Urinary bladder (tissue), 4 donors: ENCODE measurements around the gene NAV2. TPM values are rescaled to one million over a fixed set of nuclear protein-coding genes. Genes with fewer than 3 reads are reported as not detected.

ENCODE experiments used
- DNase-seq: peaks from one replicate; pipeline ENCODE4 v3.0.0-alpha.2; 2015; ENCODE audit errors: extremely low spot score
- H3K27ac ChIP-seq: one replicate; pipeline ENCODE4 v1.5.1; 2013; ENCODE audit warnings: low read depth, mild to moderate bottlenecking, moderate library complexity
- H3K36me3 ChIP-seq: one replicate; pipeline ENCODE4 v1.6.1; 2013; ENCODE audit warnings: mild to moderate bottlenecking, moderate library complexity; ENCODE audit not compliant: insufficient read depth
- H3K4me1 ChIP-seq: one replicate; pipeline ENCODE4 v1.6.1; 2013; ENCODE audit warnings: mild to moderate bottlenecking, moderate library complexity; ENCODE audit not compliant: insufficient read depth
- H3K4me3 ChIP-seq: one replicate; pipeline ENCODE4 v1.5.1; 2013; ENCODE audit warnings: low read depth, low read length
- WGBS: extraction: QIAGEN DNeasy Blood & Tissue Kit; methylation state at CpG from one replicate; pipeline ENCODE4 v1.1.7; 2013; 5-methylcytosine and 5-hydroxymethylcytosine counted together
- polyA plus RNA-seq: library from polyadenylated mRNA; stranded (reverse); fragments of 200-250 nt; gene quantifications from one replicate; pipeline ENCODE4 v1.2.3, GENCODE V29; 2013
- total RNA-seq: library from RNA; depleted of rRNA; stranded (reverse); fragments of >200 nt; gene quantifications from one replicate; pipeline ENCODE4 v1.2.3, GENCODE V29; 2014
- donor health status: healthy with polysubstance abuse.
- donor health status: healthy.

The NAV2 gene
- total and polyA plus RNA-seq, 2 donors, result 7.8 to 10.6 TPM

DNA sequence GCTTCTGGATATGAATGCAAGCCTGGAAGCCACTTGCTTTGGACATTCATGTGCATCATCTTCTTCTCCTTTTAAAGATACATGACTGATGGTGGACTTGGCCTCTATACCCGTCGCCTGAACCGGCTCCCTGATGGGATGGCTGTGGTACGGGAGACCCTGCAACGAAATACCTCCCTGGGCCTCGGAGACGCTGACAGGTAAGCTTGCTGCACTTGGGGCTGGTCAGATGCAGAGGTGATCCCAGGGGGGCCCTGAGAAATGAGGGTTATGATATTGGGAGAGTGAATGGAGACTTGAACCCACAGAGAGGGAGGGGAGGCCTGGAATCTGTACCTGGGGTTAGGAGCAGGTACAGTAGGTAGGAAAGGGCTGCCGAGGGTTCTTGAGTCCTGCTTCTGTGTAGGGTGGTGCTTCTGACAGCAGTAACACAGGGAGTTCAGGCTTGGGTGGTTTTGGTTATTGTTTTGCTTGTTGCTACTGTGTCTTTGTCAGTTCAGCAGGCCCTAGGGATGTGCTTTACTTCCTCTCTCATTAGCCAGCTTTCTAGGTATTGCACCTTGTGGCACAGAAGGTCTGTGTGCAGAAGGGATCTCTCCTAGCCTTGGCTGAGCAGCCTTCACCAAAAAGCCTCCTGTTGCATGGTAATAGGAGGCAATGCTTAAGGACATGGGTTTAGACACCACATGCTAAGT, 271.6 kb downstream of the NAV2 start:
- DNase-seq, result no peak
- WGBS, result 86% methylated on average over 8 of the region's 8 CpGs
- Histone ChIP-seq H3K27ac (no peak overlapping the region), H3K4me1 (no peaks in the 10 kb centered on the region), H3K4me3 (no peak overlapping the region), H3K36me3 (no peaks in the 10 kb centered on the region)

GRCh38 chr11:19985111-19985510, 272.5 kb downstream of the NAV2 start:
- no peaks in the 10 kb centered on the region for H3K4me1 ChIP-seq
- H3K36me3 ChIP-seq, result no peaks in the 10 kb centered on the region
- no peak overlapping the region for H3K4me3 ChIP-seq
- H3K27ac ChIP-seq, result no peak overlapping the region
- no peak for DNase-seq

DNA sequence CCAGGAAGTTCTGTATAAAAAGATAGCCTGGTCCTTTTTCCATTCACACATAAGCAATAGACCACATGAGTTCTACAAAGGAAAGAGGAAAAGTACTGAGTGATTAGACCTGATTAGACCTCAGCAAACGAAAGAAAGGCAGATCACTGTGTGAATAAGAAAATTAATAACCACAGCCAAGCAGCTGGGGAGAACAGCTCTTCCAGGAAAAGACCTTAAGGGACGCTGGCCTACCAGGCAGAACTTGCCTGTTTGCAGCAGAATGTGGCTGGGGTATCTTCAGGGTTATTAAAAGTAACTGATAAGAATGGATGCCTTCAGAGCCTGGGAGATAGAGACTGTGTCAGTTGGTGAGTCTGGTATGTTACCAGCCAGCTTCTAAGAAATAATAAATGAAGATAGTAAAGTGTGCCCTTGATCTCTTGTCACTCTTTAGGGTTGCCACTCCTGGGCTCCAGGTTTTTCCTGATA, 274.7 kb downstream of the NAV2 start:
- H3K4me3 ChIP-seq, result no peak overlapping the region
- H3K4me1 ChIP-seq, result no peaks in the 10 kb centered on the region
- no peak for DNase-seq
- no peaks in the 10 kb centered on the region for H3K36me3 ChIP-seq
- H3K27ac ChIP-seq, result no peak overlapping the region
- 47% methylated on average over 2 of the region's 2 CpGs for WGBS

GRCh38 chr11:19988598-19988997, 276.0 kb downstream of the NAV2 start:
- WGBS, result 28% methylated on average over 2 of the region's 2 CpGs
- H3K27ac ChIP-seq, result no peak overlapping the region
- no peaks in the 10 kb centered on the region for H3K36me3 ChIP-seq
- H3K4me3 ChIP-seq, result no peak overlapping the region
- no peak for DNase-seq
- no peaks in the 10 kb centered on the region for H3K4me1 ChIP-seq

GRCh38 chr11:19989191-19989590, 276.6 kb downstream of the NAV2 start:
- H3K4me3 ChIP-seq, result no peak overlapping the region
- no peak overlapping the region for H3K27ac ChIP-seq
- no peak for DNase-seq
- WGBS, result 89% methylated on average over 2 of the region's 2 CpGs
- no peaks in the 10 kb centered on the region for H3K36me3 ChIP-seq
- no peaks in the 10 kb centered on the region for H3K4me1 ChIP-seq

DNA sequence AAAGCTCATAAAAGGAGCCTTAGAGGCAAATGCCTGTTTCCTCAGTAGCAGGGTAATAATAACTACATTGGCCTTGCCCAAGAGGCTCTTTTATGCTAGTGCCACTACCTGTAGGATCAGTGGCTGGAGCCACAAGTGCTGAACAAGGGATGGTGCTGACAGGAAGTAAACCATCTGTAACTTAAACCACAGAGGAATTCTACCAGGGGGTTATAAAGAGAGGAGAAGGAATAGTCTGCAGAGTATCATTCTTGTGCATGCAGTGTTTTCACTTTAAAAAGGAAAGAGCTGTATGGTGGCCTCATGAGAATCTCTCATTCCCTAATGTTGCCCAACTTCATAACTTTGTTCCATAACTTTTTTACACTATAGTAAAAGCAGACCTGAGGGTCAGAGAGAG, 279.5 kb downstream of the NAV2 start:
- Histone ChIP-seq H3K27ac (no peak overlapping the region), H3K4me3 (no peak overlapping the region), H3K36me3 (no peaks in the 10 kb centered on the region), H3K4me1 (no peaks in the 10 kb centered on the region)
- DNase-seq, result no peak

GRCh38 chr11:19992998-19993397, 280.4 kb downstream of the NAV2 start:
- H3K4me3 ChIP-seq, result no peak overlapping the region
- no peak for DNase-seq
- H3K27ac ChIP-seq, result no peak overlapping the region
- H3K4me1 ChIP-seq, result no peaks in the 10 kb centered on the region
- H3K36me3 ChIP-seq, result no peaks in the 10 kb centered on the region

DNA sequence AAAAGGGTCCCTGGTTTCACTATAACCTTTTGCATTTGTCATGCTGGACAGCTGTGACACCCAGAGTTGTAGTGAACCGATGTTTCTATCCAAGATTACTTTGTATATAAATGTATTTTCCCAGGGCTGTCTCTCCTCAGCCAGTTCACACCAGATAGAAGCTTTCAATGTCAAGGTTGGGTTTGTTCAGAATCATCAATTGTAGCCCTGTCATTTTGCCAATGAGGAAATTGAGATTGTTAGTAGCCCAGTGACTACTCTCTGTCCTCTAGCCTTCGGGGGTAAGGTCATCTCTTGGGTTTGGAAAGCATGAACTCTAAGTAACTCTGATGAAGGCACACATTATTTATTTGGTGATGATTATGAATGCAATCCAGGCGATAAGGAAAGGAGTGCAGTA, 282.0 kb downstream of the NAV2 start:
- Histone ChIP-seq H3K4me3 (no peak overlapping the region), H3K36me3 (no peaks in the 10 kb centered on the region), H3K27ac (no peak overlapping the region), H3K4me1 (no peaks in the 10 kb centered on the region)
- no peak for DNase-seq
- 73% methylated on average over 3 of the region's 3 CpGs for WGBS

- Histone ChIP-seq H3K4me3 (no peak overlapping the region), H3K36me3 (no peaks in the 10 kb centered on the region), H3K4me1 (no peaks in the 10 kb centered on the region), H3K27ac (no peak overlapping the region)
- no peak for DNase-seq
- 79% methylated on average over 4 of the region's 4 CpGs for WGBS
Measured at GRCh38 chr11:19995145-19995544, 282.5 kb downstream of the NAV2 start.

GRCh38 chr11:19996571-19996970, 283.9 kb downstream of the NAV2 start:
- Histone ChIP-seq H3K4me1 (no peaks in the 10 kb centered on the region), H3K36me3 (no peaks in the 10 kb centered on the region), H3K27ac (no peak overlapping the region), H3K4me3 (no peak overlapping the region)
- DNase-seq, result no peak
- WGBS, result 76% methylated on average over 5 of the region's 5 CpGs

- 67% methylated on average over 3 of the region's 3 CpGs for WGBS
- DNase-seq, result no peak
- Histone ChIP-seq H3K36me3 (no peaks in the 10 kb centered on the region), H3K4me1 (peaks cover 1% of the 10 kb centered on the region), H3K4me3 (no peak overlapping the region), H3K27ac (no peak overlapping the region)
Measured at GRCh38 chr11:20000022-20000350, 287.3 kb downstream of the NAV2 start.

- DNase-seq, result no peak
- 73% methylated on average over 13 of the region's 13 CpGs for WGBS
- H3K27ac ChIP-seq, result no peak overlapping the region
- H3K4me1 ChIP-seq, result peaks cover 1% of the 10 kb centered on the region
- H3K36me3 ChIP-seq, result no peaks in the 10 kb centered on the region
- no peak overlapping the region for H3K4me3 ChIP-seq
Measured at GRCh38 chr11:20000351-20001134, 287.9 kb downstream of the NAV2 start.

GRCh38 chr11:20002312-20003216, 289.9 kb downstream of the NAV2 start:
- Histone ChIP-seq H3K27ac (no peak overlapping the region), H3K36me3 (no peaks in the 10 kb centered on the region), H3K4me3 (no peak overlapping the region), H3K4me1 (peaks cover 1% of the 10 kb centered on the region)
- no peak for DNase-seq
- 89% methylated on average over 12 of the region's 12 CpGs for WGBS

DNA sequence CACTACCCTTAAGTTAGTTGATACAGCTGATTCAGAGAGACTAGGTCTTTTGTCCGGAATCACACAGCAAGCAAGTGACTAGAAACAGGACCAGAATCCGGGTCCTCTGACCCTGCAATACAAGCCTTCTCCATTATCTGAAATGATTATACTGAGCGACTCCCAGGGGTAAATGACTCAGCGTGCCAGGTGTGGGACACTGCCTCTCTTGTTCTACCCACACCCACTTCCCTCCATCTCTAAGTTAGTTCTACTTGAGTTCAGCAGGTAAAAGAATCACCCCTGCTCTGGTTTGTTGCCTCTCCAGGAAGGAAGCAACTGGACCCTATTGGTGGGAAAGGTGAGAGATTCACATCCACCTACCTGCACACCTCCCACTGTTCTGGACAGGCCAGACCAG, 290.7 kb downstream of the NAV2 start:
- DNase-seq, result no peak
- Histone ChIP-seq H3K4me1 (peaks cover 1% of the 10 kb centered on the region), H3K27ac (no peak overlapping the region), H3K36me3 (no peaks in the 10 kb centered on the region), H3K4me3 (no peak overlapping the region)
- WGBS, result 89% methylated on average over 4 of the region's 4 CpGs
